Midbrain (tissue), 1 donor: ENCODE results near the gene ELOB.
A peak's percentile ranks its signal among the peaks of the same experiment; 100 is the strongest.

Source experiments
- DNase-seq: peaks from one replicate; lab custom pipeline; 2025; lab: John Stamatoyannopoulos, UW

ELOB gene

DNA sequence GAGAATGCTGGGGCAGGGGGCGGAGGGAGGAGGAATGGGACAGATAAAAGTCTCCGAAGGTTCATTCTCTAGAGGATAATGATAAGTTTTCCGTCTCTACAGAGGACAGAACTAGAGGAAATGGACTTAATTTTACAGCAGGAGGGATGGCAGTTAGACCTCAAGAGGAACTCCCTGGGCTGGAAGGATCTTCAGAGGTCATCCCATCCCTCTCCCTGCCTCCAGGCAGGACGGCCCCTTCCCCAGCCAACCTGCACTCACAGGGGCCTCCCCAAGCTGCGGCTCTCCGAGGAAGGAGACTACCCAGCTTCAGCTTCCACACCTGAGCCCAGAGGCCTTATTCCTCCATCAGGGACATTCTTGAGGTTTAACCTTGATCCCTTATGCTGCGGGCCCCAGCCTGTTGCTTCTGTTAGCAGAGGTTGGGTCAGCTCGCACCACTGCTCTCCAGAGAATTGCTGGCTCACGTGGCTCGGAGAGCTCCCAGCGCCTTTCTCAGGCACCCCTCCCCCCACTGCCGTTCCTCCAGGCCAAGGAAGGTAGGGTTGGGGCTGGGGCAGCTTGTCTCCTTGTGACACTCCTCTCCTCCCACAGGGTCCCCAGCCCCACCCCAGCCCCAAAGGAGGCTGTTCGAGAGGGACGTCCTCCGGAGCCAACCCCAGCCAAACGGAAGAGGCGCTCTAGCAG is 8.5 kb downstream of the ELOB start:
- no peak for DNase-seq

GRCh38 chr16:2767891-2768290 is 9.2 kb downstream of the ELOB start:
- no peak for DNase-seq

DNA sequence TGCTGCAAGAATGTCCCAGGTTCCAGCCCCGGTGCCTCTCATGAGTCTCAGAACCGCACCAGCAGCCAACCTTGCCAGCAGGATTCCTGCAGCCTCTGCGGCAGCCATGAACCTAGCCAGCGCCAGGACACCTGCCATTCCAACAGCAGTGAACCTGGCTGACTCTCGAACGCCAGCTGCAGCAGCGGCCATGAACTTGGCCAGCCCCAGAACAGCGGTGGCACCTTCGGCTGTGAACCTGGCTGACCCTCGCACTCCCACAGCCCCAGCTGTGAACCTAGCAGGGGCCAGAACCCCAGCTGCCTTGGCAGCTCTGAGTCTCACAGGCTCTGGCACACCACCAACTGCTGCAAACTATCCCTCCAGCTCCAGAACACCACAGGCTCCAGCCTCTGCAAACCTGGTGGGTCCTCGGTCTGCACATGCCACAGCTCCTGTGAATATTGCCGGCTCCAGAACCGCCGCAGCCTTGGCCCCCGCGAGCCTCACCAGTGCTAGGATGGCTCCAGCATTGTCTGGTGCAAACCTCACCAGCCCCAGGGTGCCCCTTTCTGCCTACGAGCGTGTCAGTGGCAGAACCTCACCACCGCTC is 9.8 kb downstream of the ELOB start:
- no peak for DNase-seq

GRCh38 chr16:2766430-2767139 is 10.5 kb downstream of the ELOB start:
- no peak for DNase-seq

- DNase-seq, result no peak
Measured at GRCh38 chr16:2765462-2766404, 11.3 kb downstream of the ELOB start.

DNA sequence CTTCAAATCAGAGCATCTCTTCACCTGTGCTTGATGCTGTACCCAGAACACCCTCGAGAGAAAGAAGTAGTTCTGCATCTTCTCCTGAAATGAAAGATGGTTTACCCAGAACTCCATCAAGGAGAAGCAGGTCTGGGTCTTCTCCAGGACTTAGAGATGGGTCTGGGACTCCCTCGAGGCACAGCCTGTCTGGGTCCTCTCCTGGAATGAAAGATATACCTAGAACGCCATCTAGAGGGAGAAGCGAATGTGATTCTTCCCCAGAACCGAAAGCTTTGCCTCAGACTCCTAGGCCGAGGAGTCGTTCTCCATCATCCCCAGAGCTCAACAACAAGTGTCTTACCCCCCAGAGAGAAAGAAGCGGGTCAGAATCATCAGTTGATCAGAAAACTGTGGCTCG is 12.4 kb downstream of the ELOB start:
- DNase-seq, result no peak

DNA sequence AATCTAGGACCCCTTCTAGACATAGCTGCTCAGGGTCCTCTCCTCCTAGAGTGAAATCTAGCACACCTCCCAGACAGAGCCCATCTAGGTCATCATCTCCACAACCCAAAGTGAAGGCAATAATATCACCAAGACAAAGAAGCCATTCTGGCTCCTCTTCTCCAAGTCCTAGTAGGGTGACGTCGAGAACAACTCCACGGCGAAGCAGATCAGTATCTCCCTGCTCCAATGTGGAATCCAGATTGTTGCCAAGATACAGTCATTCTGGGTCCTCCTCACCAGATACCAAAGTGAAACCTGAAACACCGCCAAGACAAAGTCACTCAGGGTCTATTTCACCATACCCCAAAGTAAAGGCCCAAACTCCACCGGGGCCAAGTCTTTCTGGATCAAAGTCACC is 13.9 kb downstream of the ELOB start:
- DNase-seq, result no peak

DNA sequence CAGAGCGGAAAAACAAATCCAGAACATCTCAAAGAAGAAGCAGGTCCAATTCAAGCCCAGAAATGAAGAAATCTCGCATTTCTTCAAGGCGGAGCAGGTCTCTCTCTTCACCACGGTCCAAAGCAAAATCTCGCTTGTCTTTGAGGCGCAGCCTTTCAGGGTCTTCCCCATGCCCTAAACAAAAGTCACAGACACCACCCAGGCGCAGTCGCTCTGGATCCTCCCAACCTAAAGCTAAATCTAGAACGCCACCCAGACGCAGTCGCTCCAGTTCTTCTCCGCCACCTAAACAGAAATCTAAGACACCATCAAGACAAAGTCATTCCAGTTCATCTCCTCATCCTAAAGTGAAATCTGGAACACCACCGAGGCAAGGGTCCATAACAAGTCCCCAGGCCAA is 14.4 kb downstream of the ELOB start:
- DNase-seq, result no peak

GRCh38 chr16:2761886-2762583 is 15.0 kb downstream of the ELOB start:
- DNase-seq, result no peak

DNA sequence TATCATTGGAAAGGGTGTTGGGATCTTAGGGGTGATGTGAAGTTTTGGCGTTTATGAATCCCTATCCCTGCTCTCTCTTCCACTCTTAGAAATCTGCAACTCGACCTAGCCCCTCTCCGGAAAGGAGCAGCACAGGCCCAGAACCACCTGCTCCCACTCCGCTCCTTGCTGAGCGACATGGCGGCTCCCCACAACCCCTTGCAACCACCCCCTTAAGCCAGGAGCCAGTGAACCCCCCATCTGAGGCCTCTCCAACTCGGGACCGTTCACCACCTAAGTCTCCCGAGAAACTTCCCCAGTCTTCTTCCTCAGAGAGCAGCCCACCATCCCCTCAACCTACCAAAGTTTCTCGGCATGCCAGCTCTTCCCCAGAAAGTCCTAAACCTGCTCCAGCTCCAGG is 15.6 kb downstream of the ELOB start:
- no peak for DNase-seq

DNA sequence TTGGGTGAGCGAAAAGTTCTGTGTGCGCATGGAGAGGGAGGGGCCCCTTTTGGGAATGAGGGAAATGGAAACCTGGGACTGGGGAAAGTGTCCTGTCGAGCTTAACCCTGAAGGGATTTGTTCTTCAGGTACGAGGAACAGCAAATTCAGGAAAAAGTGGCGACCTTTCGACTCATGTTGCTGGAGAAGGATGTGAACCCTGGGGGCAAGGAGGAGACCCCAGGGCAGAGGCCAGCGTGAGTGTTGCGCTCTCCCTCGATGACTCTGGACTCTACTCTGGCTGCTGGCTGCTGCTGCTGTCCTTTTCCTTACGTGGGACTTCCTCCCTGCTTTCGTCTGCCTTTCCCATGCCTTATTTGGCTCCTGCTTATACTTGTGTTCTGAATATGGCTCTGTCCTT is 19.7 kb downstream of the ELOB start:
- DNase-seq, result no peak

GRCh38 chr16:2756288-2757015 is 20.6 kb downstream of the ELOB start:
- no peak for DNase-seq

- no peak for DNase-seq
Measured at GRCh38 chr16:2755158-2755557, 21.9 kb downstream of the ELOB start.

DNA sequence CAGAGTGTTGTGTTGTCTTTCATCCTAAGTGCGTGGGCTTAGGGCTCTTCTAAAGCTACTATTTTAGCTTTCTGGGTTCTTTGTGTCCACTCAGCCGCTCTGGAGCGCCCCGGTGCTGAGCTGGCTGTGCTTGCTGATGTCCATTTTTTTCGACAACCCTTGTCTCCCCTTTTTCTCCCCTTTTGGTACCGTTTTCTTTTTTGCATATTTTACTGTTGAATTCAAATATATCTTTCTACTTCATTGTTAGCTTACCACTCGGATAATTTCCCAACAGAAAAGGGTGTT is 23.4 kb downstream of the ELOB start:
- no peak for DNase-seq

DNA sequence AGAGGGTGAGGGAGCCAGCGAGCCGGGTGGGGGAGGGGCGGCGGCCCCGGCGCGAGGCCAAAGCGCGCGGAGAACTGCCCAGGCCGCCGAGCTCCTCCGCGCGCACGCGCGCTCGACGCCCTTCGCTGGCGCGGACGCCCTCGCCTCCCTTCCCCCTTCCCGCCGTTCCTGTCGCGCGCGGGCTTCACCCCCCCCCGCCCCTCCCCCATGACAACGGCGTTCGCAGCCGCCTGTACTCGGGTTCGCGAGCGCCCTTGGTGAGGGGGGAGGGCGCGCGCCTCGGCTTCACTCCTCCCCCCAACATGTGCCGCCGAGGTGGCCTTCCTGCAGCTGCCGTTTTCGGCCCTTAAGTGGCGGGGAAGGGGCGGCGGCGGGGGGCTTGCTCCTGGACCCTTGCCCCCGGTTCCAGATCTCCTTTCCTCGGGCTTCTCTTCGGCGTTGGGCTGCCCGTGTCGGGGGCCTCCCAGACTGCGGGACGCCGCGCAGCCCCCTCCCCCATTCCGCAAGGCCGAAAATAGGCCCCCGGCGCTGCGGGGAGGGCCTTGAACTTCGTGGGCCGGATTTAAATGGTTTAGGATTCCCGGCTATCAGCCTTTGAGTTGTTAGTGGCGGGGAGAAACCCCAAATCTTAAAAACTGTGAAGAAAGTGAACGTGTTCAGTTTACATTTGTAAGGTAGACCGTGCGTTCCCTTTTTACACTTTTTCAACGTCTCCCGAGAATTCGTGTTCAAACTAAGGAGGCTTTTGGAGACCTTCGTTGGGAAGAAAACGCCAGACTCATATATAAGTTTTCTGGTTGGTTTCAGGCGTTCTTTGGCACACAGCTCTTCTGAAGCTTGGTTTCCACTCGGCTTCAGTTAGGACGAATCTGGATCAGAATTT is 24.0 kb downstream of the ELOB start:
- peak; percentile 83 for DNase-seq

DNA sequence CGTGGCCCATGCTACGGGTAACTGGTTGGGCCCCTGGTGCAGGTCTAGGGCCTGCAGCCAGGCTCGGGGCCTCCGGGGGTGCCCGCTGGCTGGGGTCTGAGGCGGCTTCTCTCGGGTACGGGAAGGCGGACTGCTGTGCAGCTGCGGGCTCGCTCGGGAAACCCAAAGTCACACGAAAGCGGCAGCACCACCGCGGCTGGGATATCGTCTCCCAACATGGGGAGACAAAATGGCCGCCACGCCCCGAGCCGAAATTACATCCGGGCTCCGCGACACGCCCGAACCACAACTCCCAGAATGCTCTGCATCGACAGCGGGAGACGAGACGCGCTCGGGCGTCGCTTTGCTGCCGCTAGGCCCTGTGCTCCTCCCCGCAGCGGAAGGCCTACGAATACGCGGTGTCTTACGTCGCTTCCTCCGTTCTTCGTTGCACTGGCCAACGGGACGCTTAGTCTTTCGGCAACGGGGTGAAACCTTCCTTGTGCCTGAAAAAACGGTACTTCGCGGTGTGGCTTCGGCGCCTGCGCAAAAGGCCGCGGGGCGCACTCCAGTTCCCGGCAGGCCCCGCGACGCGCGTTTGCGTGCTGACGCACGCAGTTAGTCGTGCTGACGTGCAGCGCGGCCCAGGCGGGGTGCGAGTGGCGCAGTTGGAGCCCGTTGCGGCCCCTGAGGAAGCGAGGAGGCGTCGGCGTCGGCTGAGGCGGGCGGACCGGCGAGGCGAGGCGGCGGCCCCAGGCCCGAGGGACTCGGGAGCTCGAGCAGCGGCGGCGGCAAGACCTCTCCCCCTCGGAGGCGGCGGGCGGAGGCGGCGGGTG is 24.8 kb downstream of the ELOB start, which contains the start of gene SRRM2:
TSS of gene SRRM2 (plus strand) at position 604 of the 815 bp plus-strand sequence. CDS start 3,727 bp downstream, outside the sequence.
- peak; percentile 98 for DNase-seq

GRCh38 chr16:2751577-2752034 is 25.5 kb downstream of the ELOB start:
- DNase-seq, result no peak

- DNase-seq, result no peak
Measured at GRCh38 chr16:2749936-2750335, 27.1 kb downstream of the ELOB start.

GRCh38 chr16:2749476-2749875 is 27.6 kb downstream of the ELOB start:
- DNase-seq, result no peak
